Measurements from ENCODE around the gene FAM168A.
"Not testable (repeated sequence)": the region's sequence is repeated elsewhere in the genome, so short reads cannot be mapped to it uniquely, and the experiment has no call there.

FAM168A gene

GRCh38 chr11:73513707-73514106, 84.2 kb downstream of the FAM168A start:
- no peak for DNase-seq

- DNase-seq: no peak
These were observed 87.0 kb downstream of the FAM168A start for GRCh38 chr11:73510877-73511276.

GRCh38 chr11:73510106-73510505, 87.8 kb downstream of the FAM168A start:
- DNase-seq: no peak

GRCh38 chr11:73509188-73509587, 88.7 kb downstream of the FAM168A start:
- DNase-seq: no peak

- DNase-seq: no peak
These were observed 89.4 kb downstream of the FAM168A start for GRCh38 chr11:73508243-73509176.

GRCh38 chr11:73507086-73507485, 90.8 kb downstream of the FAM168A start:
- no peak for DNase-seq

- no peak for DNase-seq
These were observed 91.9 kb downstream of the FAM168A start for GRCh38 chr11:73506038-73506437.

- DNase-seq: no peak
These were observed 99.6 kb downstream of the FAM168A start for GRCh38 chr11:73498343-73498742.

- DNase-seq: no peak
These were observed 101.8 kb downstream of the FAM168A start for GRCh38 chr11:73496134-73496533.

GRCh38 chr11:73495731-73496130, 102.2 kb downstream of the FAM168A start:
- DNase-seq: no peak

- no peak for DNase-seq
These were observed 103.8 kb downstream of the FAM168A start for GRCh38 chr11:73493956-73494598.

GRCh38 chr11:73481626-73482025, 116.3 kb downstream of the FAM168A start:
- no peak for DNase-seq

- DNase-seq: no peak
These were observed 117.2 kb downstream of the FAM168A start for GRCh38 chr11:73480677-73481076.

- peak; percentile 18 for DNase-seq
These were observed 119.1 kb downstream of the FAM168A start for GRCh38 chr11:73478737-73479347.

- DNase-seq: no peak
These were observed 120.4 kb downstream of the FAM168A start for GRCh38 chr11:73477518-73477917.

- DNase-seq: no peak
These were observed 122.3 kb downstream of the FAM168A start for GRCh38 chr11:73475549-73476095.

GRCh38 chr11:73473252-73473651, 124.7 kb downstream of the FAM168A start:
- DNase-seq: no peak

- DNase-seq: not testable (repeated sequence)
These were observed 127.8 kb downstream of the FAM168A start for GRCh38 chr11:73470036-73470612.

- DNase-seq: no peak
These were observed 128.5 kb downstream of the FAM168A start for GRCh38 chr11:73469401-73469800.

GRCh38 chr11:73468590-73469161, 129.2 kb downstream of the FAM168A start:
- DNase-seq: no peak

GRCh38 chr11:73467505-73467904, 130.4 kb downstream of the FAM168A start:
- DNase-seq: no peak

GRCh38 chr11:73466643-73467042, 131.3 kb downstream of the FAM168A start:
- no peak for DNase-seq

- DNase-seq: no peak
These were observed 132.0 kb downstream of the FAM168A start for GRCh38 chr11:73465871-73466270.
